Measurements from ENCODE around the gene KRT73. TPM values are rescaled to one million over a fixed set of nuclear protein-coding genes. Genes with fewer than 3 reads are reported as not detected.
"Not testable (repeated sequence)": the region's sequence is repeated elsewhere in the genome, so short reads cannot be mapped to it uniquely, and the experiment has no call there.

KRT73 gene
- total and polyA plus RNA-seq, 5 experiments from 2014 or later: 0.72 to 10.0 (median 8.5) TPM

DNA sequence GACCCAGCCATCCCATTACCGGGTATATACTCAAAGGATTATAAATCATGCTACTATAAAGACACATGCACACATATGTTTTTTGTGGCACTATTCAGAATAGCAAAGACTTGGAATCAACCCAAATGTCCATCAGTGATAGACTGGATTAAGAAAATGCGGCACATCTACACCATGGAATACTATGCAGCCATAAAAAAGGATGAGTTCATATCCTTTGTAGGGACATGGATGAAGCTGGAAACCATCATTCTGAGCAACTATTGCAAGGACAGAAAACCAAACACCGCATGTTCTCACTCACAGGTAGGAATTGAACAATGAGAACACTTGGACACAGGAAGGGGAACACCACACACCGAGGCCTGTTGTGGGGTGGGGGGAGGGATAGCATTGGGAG lies 24.1 kb downstream of the KRT73 start:
- not testable (repeated sequence) for H3K27me3 Mint-ChIP-seq, H3K27ac Mint-ChIP-seq, H3K36me3 Mint-ChIP-seq, ATAC-seq, H3K9me3 Mint-ChIP-seq, DNase-seq, H3K4me3 Mint-ChIP-seq
- POLR2A ChIA-PET: interaction anchor here (0.6 to 1.1 kb wide), 2 partner anchors 11 to 1740 kb away, joined by 4 to 11 read pairs; no protein-coding TSS in a partner anchor
- H3K4me1 Mint-ChIP-seq: peaks cover 17 to 38% (median 24%) of the 10 kb centered on the region in 4 donors

GRCh38 chr12:52591521-52591920 lies 26.8 kb downstream of the KRT73 start:
- ATAC-seq: no peak
- H3K27ac Mint-ChIP-seq: peak overlapping the region in 5 of 10 donors; percentile 26 to 78 (median 71)
- POLR2A ChIA-PET: interaction anchor here (9.6 kb wide), 1 partner anchor 19 kb away, joined by 130 read pairs; no protein-coding TSS in a partner anchor
- H3K9me3 Mint-ChIP-seq: no peaks in the 10 kb centered on the region
- DNase-seq: no peak
- no peak overlapping the region for H3K4me3 Mint-ChIP-seq
- H3K4me1 Mint-ChIP-seq: peaks cover 27 to 47% (median 36%) of the 10 kb centered on the region in 4 donors
- peaks cover 0 to 2% (median 0%) of the 10 kb centered on the region in 3 donors for H3K36me3 Mint-ChIP-seq
- H3K27me3 Mint-ChIP-seq: peaks cover 0 to 2% (median 0%) of the 10 kb centered on the region in 5 donors

GRCh38 chr12:52590021-52590420 lies 28.3 kb downstream of the KRT73 start:
- POLR2A ChIA-PET: interaction anchor here (0.6 to 9.6 kb wide), 4 partner anchors 16 to 278 kb away, joined by 3 to 130 read pairs (median 4); no protein-coding TSS in a partner anchor
- Mint-ChIP-seq H3K36me3 (peaks cover 0 to 2% (median 0%) of the 10 kb centered on the region in 3 donors), H3K9me3 (no peaks in the 10 kb centered on the region), H3K4me1 (peaks cover 39 to 62% (median 51%) of the 10 kb centered on the region in 4 donors), H3K4me3 (peak overlapping the region in 1 of 10 donors; percentile 0), H3K27me3 (peaks cover 0 to 2% (median 0%) of the 10 kb centered on the region in 5 donors), H3K27ac (peak overlapping the region in 9 of 10 donors; percentile 35 to 82 (median 68))
- DNase-seq (no peak), ATAC-seq (no peak)

GRCh38 chr12:52587563-52587962 lies 30.8 kb downstream of the KRT73 start:
- Mint-ChIP-seq H3K27me3 (no peaks in the 10 kb centered on the region), H3K27ac (peak overlapping the region in 8 of 10 donors; percentile 3 to 98 (median 93)), H3K9me3 (no peaks in the 10 kb centered on the region), H3K36me3 (no peaks in the 10 kb centered on the region), H3K4me3 (peak overlapping the region in 1 of 10 donors; percentile 60), H3K4me1 (peaks cover 54 to 80% (median 66%) of the 10 kb centered on the region in 4 donors)
- POLR2A ChIA-PET: interaction anchor here (1.0 to 9.6 kb wide), 4 partner anchors 23 to 287 kb away, joined by 3 to 130 read pairs (median 24); no protein-coding TSS in a partner anchor
- DNase-seq (no peak), ATAC-seq (no peak)

DNA sequence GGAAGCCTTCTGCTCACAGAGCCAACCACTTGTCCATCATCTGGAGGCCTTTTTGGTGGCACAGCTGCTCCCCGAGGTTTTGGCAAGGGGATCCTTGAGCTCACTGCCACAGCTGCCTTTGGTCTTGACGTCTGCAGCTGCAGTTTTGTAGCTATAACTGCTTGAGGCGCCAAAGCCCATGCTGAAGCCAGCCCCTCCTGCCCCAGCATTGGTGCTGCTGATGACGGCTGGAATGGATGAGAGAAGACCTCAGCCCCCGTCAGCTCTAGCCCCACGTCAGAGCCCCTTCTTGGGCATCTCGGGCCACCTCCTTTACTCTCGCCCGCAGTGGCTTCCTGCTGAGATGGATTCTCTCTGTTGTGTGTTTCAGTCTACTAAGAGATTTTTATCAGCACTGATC lies 32.4 kb downstream of the KRT73 start:
- Mint-ChIP-seq H3K27ac (peak overlapping the region; percentile 32 to 98 (median 89)), H3K36me3 (no peaks in the 10 kb centered on the region), H3K9me3 (no peaks in the 10 kb centered on the region), H3K4me3 (peak overlapping the region in 9 of 10 donors; percentile 7 to 68 (median 39)), H3K4me1 (peaks cover 48 to 68% (median 59%) of the 10 kb centered on the region in 4 donors), H3K27me3 (no peaks in the 10 kb centered on the region)
- peak; percentile 96 to 97 for ATAC-seq
- peak; percentile 58 to 97 (median 78) for DNase-seq
- POLR2A ChIA-PET: interaction anchor here (0.8 to 9.6 kb wide), 14 partner anchors 9 to 294 kb away, joined by 3 to 130 read pairs (median 4); no protein-coding TSS in a partner anchor

DNA sequence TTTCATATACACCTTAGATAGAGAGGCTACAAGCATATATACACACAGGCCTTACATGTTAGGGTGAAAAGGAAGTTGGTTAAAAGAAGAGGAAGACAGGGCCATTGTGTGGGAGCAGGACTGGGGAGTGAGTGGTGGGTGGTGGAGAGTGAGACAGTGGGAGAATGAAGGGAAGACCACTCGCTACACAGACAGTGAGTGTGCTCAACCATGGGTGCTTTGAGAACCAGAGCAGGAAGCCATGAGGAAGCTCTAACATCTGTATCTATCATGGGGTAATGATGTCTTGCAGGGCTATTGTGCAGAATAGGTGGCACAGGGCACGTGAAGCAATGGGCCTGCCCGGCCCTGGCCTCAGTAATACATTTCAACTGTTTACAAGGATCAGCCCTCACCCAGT lies 33.3 kb downstream of the KRT73 start:
- H3K36me3 Mint-ChIP-seq: no peaks in the 10 kb centered on the region
- H3K27me3 Mint-ChIP-seq: no peaks in the 10 kb centered on the region
- ATAC-seq: no peak
- H3K4me1 Mint-ChIP-seq: peaks cover 50 to 68% (median 61%) of the 10 kb centered on the region in 4 donors
- peak overlapping the region in 5 of 10 donors; percentile 5 to 72 (median 27) for H3K4me3 Mint-ChIP-seq
- H3K27ac Mint-ChIP-seq: peak overlapping the region; percentile 32 to 98 (median 89)
- POLR2A ChIA-PET: interaction anchor here (0.5 to 9.6 kb wide), 8 partner anchors 10 to 293 kb away, joined by 3 to 130 read pairs (median 4); no protein-coding TSS in a partner anchor
- DNase-seq: no peak
- H3K9me3 Mint-ChIP-seq: no peaks in the 10 kb centered on the region

DNA sequence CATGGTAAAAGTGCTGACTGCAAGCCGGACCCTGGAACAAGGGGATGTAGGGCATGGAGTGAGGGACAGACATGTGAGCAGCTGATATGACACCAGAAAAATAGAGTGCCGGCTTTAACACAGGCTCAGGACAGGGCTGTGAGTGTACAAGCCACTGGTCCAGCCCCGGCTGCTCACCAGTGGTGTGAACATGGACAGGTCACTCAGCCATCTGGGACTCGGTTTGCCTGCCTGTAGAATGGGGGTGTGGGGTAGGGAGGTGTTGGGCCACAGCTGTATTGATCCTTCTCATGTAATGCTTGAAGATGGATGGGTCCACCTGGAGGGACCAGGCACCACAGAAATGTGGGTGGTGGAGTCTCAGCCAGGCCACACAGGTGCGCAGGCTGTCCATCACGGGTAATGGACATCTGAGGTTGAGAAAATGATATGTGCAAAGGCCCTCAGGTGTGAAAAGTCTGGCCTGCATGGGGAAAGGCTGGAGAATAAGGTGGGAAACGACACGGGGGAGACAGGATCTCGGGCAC lies 34.1 kb downstream of the KRT73 start:
- no peak overlapping the region for H3K4me3 Mint-ChIP-seq
- DNase-seq: no peak
- H3K36me3 Mint-ChIP-seq: no peaks in the 10 kb centered on the region
- POLR2A ChIA-PET: interaction anchor here (1.1 to 9.6 kb wide), 4 partner anchors 26 to 296 kb away, joined by 3 to 130 read pairs (median 28); no protein-coding TSS in a partner anchor
- peak overlapping the region; percentile 32 to 98 (median 89) for H3K27ac Mint-ChIP-seq
- H3K27me3 Mint-ChIP-seq: peaks cover 0 to 1% (median 0%) of the 10 kb centered on the region in 5 donors
- ATAC-seq: no peak
- H3K9me3 Mint-ChIP-seq: no peaks in the 10 kb centered on the region
- peaks cover 48 to 61% (median 57%) of the 10 kb centered on the region in 4 donors for H3K4me1 Mint-ChIP-seq

DNA sequence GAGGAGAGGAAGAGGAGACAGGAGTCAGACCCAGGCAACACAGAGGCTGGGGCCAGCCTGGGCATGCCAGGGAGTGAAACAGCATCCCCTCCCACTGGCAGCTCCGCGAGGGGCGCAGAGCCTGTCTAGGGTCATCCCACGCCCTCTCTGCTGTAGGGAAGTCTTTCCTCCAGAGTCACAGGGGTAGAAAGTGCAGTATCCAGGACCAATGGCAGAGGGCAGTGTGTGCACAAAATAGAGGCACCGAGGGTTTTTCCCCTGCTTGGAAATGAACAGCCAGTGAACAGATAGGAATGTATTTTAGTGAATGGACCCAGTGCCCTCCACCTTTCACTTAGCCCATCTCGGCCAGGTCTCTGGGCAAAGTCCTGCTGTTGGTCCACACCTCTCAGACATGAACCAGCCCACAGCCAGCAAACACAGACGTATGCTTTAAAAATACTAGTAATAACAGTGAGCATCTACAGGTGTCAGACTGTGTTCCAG lies 35.3 kb downstream of the KRT73 start:
- no peaks in the 10 kb centered on the region for H3K9me3 Mint-ChIP-seq
- ATAC-seq (peak in 1 of 2 donors; percentile 29), DNase-seq (peak; percentile 30 to 84 (median 74))
- POLR2A ChIA-PET: interaction anchor here (1.0 to 9.6 kb wide), 6 partner anchors 27 to 299 kb away, joined by 3 to 130 read pairs (median 8); no protein-coding TSS in a partner anchor
- H3K4me3 Mint-ChIP-seq: no peak overlapping the region
- peaks cover 0 to 1% (median 0%) of the 10 kb centered on the region in 5 donors for H3K27me3 Mint-ChIP-seq
- H3K27ac Mint-ChIP-seq: peak overlapping the region; percentile 4 to 96 (median 88)
- no peaks in the 10 kb centered on the region for H3K36me3 Mint-ChIP-seq
- H3K4me1 Mint-ChIP-seq: peaks cover 46 to 58% (median 56%) of the 10 kb centered on the region in 4 donors

DNA sequence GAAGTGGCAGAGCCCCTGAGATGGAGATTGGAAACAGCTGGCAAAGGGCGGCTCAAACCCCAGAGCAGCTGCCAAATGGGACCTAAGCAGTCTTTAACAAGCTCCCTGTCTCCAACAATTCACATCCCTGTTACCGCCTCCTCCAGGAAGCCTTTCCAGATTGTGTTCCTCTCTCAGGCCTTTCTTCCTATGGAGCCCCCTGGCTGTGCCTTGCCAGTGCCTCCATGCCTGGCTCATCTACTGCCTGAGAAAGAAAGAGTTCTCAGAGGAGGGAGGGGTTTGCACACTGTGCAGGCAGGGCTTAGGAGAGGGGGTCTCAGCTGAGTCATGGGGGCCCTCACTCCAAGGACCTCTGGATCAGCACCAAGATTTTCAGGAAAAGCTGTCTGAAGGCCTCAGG lies 35.9 kb downstream of the KRT73 start:
- Mint-ChIP-seq H3K4me1 (peaks cover 46 to 57% (median 53%) of the 10 kb centered on the region in 4 donors), H3K4me3 (no peak overlapping the region), H3K27me3 (peaks cover 0 to 1% (median 0%) of the 10 kb centered on the region in 5 donors), H3K27ac (peak overlapping the region in 6 of 10 donors; percentile 4 to 96 (median 70)), H3K36me3 (no peaks in the 10 kb centered on the region), H3K9me3 (no peaks in the 10 kb centered on the region)
- POLR2A ChIA-PET: interaction anchor here (1.0 to 5.6 kb wide), 4 partner anchors 287 to 300 kb away, joined by 3 to 45 read pairs (median 8); no protein-coding TSS in a partner anchor
- ATAC-seq (no peak), DNase-seq (no peak)

- DNase-seq (no peak), ATAC-seq (no peak)
- H3K9me3 Mint-ChIP-seq: no peaks in the 10 kb centered on the region
- no peaks in the 10 kb centered on the region for H3K36me3 Mint-ChIP-seq
- peaks cover 0 to 1% (median 0%) of the 10 kb centered on the region in 5 donors for H3K27me3 Mint-ChIP-seq
- POLR2A ChIA-PET: interaction anchor here (0.7 kb wide), 1 partner anchor 299 kb away, joined by 4 read pairs; no protein-coding TSS in a partner anchor
- H3K4me1 Mint-ChIP-seq: peaks cover 37 to 47% (median 44%) of the 10 kb centered on the region in 4 donors
- H3K27ac Mint-ChIP-seq: peak overlapping the region in 5 of 10 donors; percentile 12 to 82 (median 63)
- no peak overlapping the region for H3K4me3 Mint-ChIP-seq
These were observed 36.9 kb downstream of the KRT73 start for GRCh38 chr12:52581481-52581880.

DNA sequence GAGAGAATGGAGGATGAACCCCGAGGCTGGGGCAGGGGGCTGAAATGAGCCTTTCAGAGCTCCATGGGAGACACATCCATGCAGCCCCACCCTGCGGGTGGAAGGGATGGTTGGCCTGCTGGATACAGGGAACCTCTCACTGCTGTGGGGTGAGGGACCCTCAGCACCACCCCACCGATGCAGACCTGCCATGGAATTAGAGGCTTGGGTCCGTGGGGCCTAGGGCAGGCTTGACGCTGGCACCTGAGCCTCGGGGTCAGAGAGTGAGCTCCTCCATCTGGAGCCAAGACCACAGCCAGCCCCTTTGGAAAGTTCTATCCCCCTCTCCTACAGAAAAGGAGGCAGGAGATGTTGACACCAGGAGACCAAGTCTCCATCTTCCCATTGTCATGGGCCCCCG lies 37.3 kb downstream of the KRT73 start:
- Mint-ChIP-seq H3K27me3 (peaks cover 0 to 2% (median 0%) of the 10 kb centered on the region in 5 donors), H3K4me3 (no peak overlapping the region), H3K27ac (peak overlapping the region in 5 of 10 donors; percentile 63 to 82 (median 71)), H3K36me3 (no peaks in the 10 kb centered on the region), H3K9me3 (no peaks in the 10 kb centered on the region), H3K4me1 (peaks cover 34 to 43% (median 40%) of the 10 kb centered on the region in 4 donors)
- POLR2A ChIA-PET: interaction anchor here (0.7 kb wide), 1 partner anchor 299 kb away, joined by 4 read pairs; no protein-coding TSS in a partner anchor
- ATAC-seq (no peak), DNase-seq (no peak)

- H3K27ac Mint-ChIP-seq: peak overlapping the region in 6 of 10 donors; percentile 36 to 87 (median 76)
- H3K4me1 Mint-ChIP-seq: peaks cover 32 to 40% (median 36%) of the 10 kb centered on the region in 4 donors
- H3K4me3 Mint-ChIP-seq: peak overlapping the region in 1 of 10 donors; percentile 41
- no peak for DNase-seq
- ATAC-seq: no peak
- H3K27me3 Mint-ChIP-seq: peaks cover 0 to 3% (median 0%) of the 10 kb centered on the region in 5 donors
- H3K9me3 Mint-ChIP-seq: no peaks in the 10 kb centered on the region
- H3K36me3 Mint-ChIP-seq: no peaks in the 10 kb centered on the region
- POLR2A ChIA-PET: interaction anchor here (0.7 to 1.1 kb wide), 2 partner anchors 287 to 300 kb away, joined by 4 read pairs; no protein-coding TSS in a partner anchor
These were observed 37.9 kb downstream of the KRT73 start for GRCh38 chr12:52580496-52580895.
